HCT116 (cell line): ENCODE measurements around the gene CSK. TPM values are rescaled to one million over a fixed set of nuclear protein-coding genes. Genes with fewer than 3 reads are reported as not detected.

ENCODE experiments used
- ATAC-seq: fragments of 200-7000 bp; cut with Tn5 transposase; 2 replicates; pipeline ENCODE4 v1.9.1; 2020; ENCODE audit warnings: mild to moderate bottlenecking, moderate library complexity
- BruUV-seq: library from RNA; stranded (reverse); fragments of 400-500 nt; replicated peaks from 2 replicates; lab custom pipeline; 2021; lab: Mats Ljungman, UMichigan
- CTCF ChIA-PET: fragments of 300-600 bp; sonication (Branson Sonifier 250); formaldehyde crosslinking; loops from one replicate; lab custom pipeline; 2021; ENCODE audit warnings: antibody characterized with exemption; lab: Charles Lee
- POLR2A ChIA-PET: fragments of 300-600, 350-600 bp; sonication (Branson Sonifier 250); formaldehyde crosslinking; loops from one replicate; lab custom pipeline; 2021; ENCODE audit warnings: antibody characterized with exemption; lab: Charles Lee
- RAD21 ChIA-PET, 2 experiments: fragments of 300-600 bp; sonication (Branson Sonifier 250); formaldehyde crosslinking; loops; one replicate each; lab custom pipeline; 2023; ENCODE audit warnings: low total read pairs in 2 of 2; ENCODE audit not compliant: uncharacterized antibody in 2 of 2, unreplicated experiment in 2 of 2, low non-redundant PET in 1 of 2; lab: Charles Lee
- DNase-seq: peaks from one replicate; pipeline ENCODE4 v3.0.0-alpha.2; 2010; ENCODE audit warnings: low read depth, low spot score
- H2AFZ ChIP-seq: fragments of 200-600 bp; shearing (Covaris generic), sonication (generic); 2 replicates; pipeline ENCODE4 v1.6.1; 2017; ENCODE audit warnings: low read depth, mixed run types, mixed read lengths, antibody characterized with exemption, low read length; ENCODE audit not compliant: poor library complexity, severe bottlenecking
- H3K27ac ChIP-seq: 2 replicates; pipeline ENCODE4 v1.5.1; 2012; ENCODE audit warnings: low read depth, low read length
- H3K27me3 ChIP-seq: fragments of 200-600 bp; sonication (generic); 2 replicates; pipeline ENCODE4 v1.6.1; 2016; ENCODE audit warnings: mixed run types, low read length, mixed read lengths; ENCODE audit not compliant: insufficient read depth
- H3K36me3 ChIP-seq, 2 experiments: fragments of 200-500 bp in 1 of 2; fragments of 200-600 bp in 1 of 2; sonication (Bioruptor generic) in 1 of 2; sonication (generic) in 1 of 2; 2 replicates each; pipeline versions ENCODE4 v1.5.1 to v1.6.1; 2014 to 2016; ENCODE audit warnings: low read length in 2 of 2, inconsistent platforms in 1 of 2, mixed read lengths in 1 of 2, mixed run types in 1 of 2; ENCODE audit not compliant: insufficient read depth in 2 of 2, control insufficient read depth in 1 of 2
- H3K4me1 ChIP-seq, 2 experiments: fragments of 200-600 bp in 1 of 2; sonication (generic) in 1 of 2; 2 replicates each; pipeline versions ENCODE4 v1.5.1 to v1.6.1; 2012 to 2017; ENCODE audit warnings: low read length in 2 of 2, inconsistent platforms in 1 of 2, mild to moderate bottlenecking in 1 of 2, mixed read lengths in 1 of 2, mixed run types in 1 of 2, moderate library complexity in 1 of 2; ENCODE audit not compliant: insufficient read depth in 2 of 2, control insufficient read depth in 1 of 2
- H3K4me2 ChIP-seq: fragments of 200-600 bp; sonication (generic); 2 replicates; pipeline ENCODE4 v1.6.1; 2017; ENCODE audit warnings: mixed run types, low read length, mixed read lengths
- H3K4me3 ChIP-seq, 2 experiments: fragments of 200-600 bp in 1 of 2; sonication (generic) in 1 of 2; replicated peaks in 1 of 2; 2 replicates each; pipeline ENCODE4 v1.5.1; 2011 to 2016; ENCODE audit warnings: low read length in 2 of 2, control low read depth in 1 of 2, low read depth in 1 of 2, mild to moderate bottlenecking in 1 of 2, mixed read lengths in 1 of 2, mixed run types in 1 of 2
- H3K79me2 ChIP-seq: fragments of 200-600 bp; sonication (generic); 2 replicates; pipeline ENCODE4 v1.6.1; 2017; ENCODE audit warnings: mild to moderate bottlenecking, mixed run types, low read length, moderate library complexity, mixed read lengths; ENCODE audit not compliant: insufficient read depth
- H3K9ac ChIP-seq: fragments of 200-600 bp; sonication (generic); 2 replicates; pipeline ENCODE4 v1.6.1; 2016; ENCODE audit warnings: low read length, mixed read lengths
- H3K9me2 ChIP-seq: fragments of 200-600 bp; sonication (generic), shearing (Covaris generic); 2 replicates; pipeline ENCODE4 v1.6.1; 2017; ENCODE audit warnings: mixed run types, mild to moderate bottlenecking, moderate library complexity; ENCODE audit not compliant: insufficient read depth
- H3K9me3 ChIP-seq, 2 experiments: fragments of 200-500 bp in 1 of 2; fragments of 200-600 bp in 1 of 2; sonication (Bioruptor generic) in 1 of 2; sonication (generic) in 1 of 2; 2 replicates each; pipeline ENCODE4 v1.6.1; 2014 to 2017; ENCODE audit warnings: low read length in 2 of 2, mixed read lengths in 2 of 2, inconsistent platforms in 1 of 2, low read depth in 1 of 2, mild to moderate bottlenecking in 1 of 2, mixed run types in 1 of 2, moderate library complexity in 1 of 2; ENCODE audit not compliant: control insufficient read depth in 1 of 2, insufficient read depth in 1 of 2
- H4K20me1 ChIP-seq: fragments of 200-600 bp; sonication (generic), shearing (Covaris generic); 2 replicates; pipeline ENCODE4 v1.6.1; 2017; ENCODE audit warnings: mixed run types, mild to moderate bottlenecking, moderate library complexity; ENCODE audit not compliant: insufficient read depth
- CBX3 ChIP-seq: IDR thresholded peaks from 2 replicates; pipeline ENCODE4 v1.6.1; 2012; ENCODE audit warnings: low read depth
- CEBPB ChIP-seq: IDR thresholded peaks from 2 replicates; pipeline ENCODE4 v1.6.1; 2012; ENCODE audit warnings: low read depth
- ELF1 ChIP-seq: IDR thresholded peaks from 2 replicates; pipeline ENCODE4 v1.6.1; 2012; ENCODE audit warnings: low read depth, borderline replicate concordance
- EZH2phosphoT487 ChIP-seq: fragments of 200-600 bp; IDR thresholded peaks from 2 replicates; pipeline ENCODE4 v1.6.1; 2018; ENCODE audit warnings: antibody characterized with exemption, borderline replicate concordance
- FOSL1 ChIP-seq: IDR thresholded peaks from 2 replicates; pipeline ENCODE4 v1.6.1; 2012; ENCODE audit warnings: low read depth
- RAD21 ChIP-seq: IDR thresholded peaks from 2 replicates; pipeline ENCODE4 v1.6.1; 2012; ENCODE audit warnings: low read depth, mild to moderate bottlenecking
- SIN3A ChIP-seq: IDR thresholded peaks from 2 replicates; pipeline ENCODE4 v1.6.1; 2012; ENCODE audit warnings: low read depth
- SP1 ChIP-seq: IDR thresholded peaks from 2 replicates; pipeline ENCODE4 v1.6.1; 2012; ENCODE audit warnings: low read depth
- intact Hi-C: fragments of 100-400 bp; cut with micrococcal nuclease; formaldehyde crosslinking; loops from 2 replicates; pipeline ENCODE4 v1.10.0; 2022
- total RNA-seq: library from RNA; stranded (reverse); gene quantifications from one replicate; pipeline ENCODE4 v1.2.1, GENCODE V29; 2021; ENCODE audit not compliant: unreplicated experiment
- TF ChIP-seq, protein P1 (sequence below): IDR thresholded peaks from 2 replicates; pipeline ENCODE4 v1.6.1; 2012; ENCODE audit warnings: low read depth

CSK gene
- total RNA-seq, 1 experiment from 2014 or later = 72.2 TPM

DNA sequence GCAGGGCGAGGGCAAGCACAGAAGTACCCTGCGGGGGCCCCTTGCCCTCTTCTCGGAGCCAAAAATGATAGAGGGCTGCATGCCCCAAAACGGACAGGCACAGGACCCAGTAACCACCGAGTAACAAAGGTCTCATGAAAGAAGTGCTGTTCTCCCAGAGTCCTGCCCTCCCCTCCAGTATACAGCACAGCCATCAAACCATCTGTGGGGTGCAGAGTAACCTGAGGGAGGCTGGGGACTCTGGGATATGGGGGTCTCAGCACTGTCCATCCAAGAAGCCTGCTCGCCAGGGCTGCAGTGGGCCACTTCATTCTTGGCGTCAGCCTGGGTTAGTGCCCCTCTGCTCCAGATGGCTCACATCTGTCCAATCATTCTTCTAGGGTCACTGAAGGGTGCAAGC lies 55.0 kb downstream of the CSK start:
- Histone ChIP-seq H3K4me3 (no peak overlapping the region), H3K27me3 (no peaks in the 10 kb centered on the region), H3K9me2 (no peaks in the 10 kb centered on the region), H3K27ac (no peak overlapping the region), H3K9me3 (no peaks in the 10 kb centered on the region), H4K20me1 (no peaks in the 10 kb centered on the region), H3K36me3 (peaks cover 2 to 8% of the 10 kb centered on the region in 2 experiments; a peak in 1 of 4 replicates), H2AFZ (no peak overlapping the region), H3K4me1 (peaks cover 0 to 12% of the 10 kb centered on the region in 2 experiments; a peak in 3 of 4 replicates), H3K79me2 (peaks cover 3% of the 10 kb centered on the region; the same call in 1 of the 2 replicates), H3K4me2 (no peak overlapping the region), H3K9ac (no peak overlapping the region)
- no peak for ATAC-seq
- no peak for DNase-seq
- ChIA-PET CTCF (interaction anchor here (1.5 kb wide), 1 partner anchor 66 kb away, joined by 5 read pairs; no protein-coding TSS in a partner anchor), RAD21 (no interaction called here), POLR2A (no interaction called here)
- no TSS peak for BruUV-seq
- intact Hi-C loops = no loop called here
- no peak for TF ChIP-seq EZH2phosphoT487
- TF ChIP-seq, all 23 proteins: peak for 0

DNA sequence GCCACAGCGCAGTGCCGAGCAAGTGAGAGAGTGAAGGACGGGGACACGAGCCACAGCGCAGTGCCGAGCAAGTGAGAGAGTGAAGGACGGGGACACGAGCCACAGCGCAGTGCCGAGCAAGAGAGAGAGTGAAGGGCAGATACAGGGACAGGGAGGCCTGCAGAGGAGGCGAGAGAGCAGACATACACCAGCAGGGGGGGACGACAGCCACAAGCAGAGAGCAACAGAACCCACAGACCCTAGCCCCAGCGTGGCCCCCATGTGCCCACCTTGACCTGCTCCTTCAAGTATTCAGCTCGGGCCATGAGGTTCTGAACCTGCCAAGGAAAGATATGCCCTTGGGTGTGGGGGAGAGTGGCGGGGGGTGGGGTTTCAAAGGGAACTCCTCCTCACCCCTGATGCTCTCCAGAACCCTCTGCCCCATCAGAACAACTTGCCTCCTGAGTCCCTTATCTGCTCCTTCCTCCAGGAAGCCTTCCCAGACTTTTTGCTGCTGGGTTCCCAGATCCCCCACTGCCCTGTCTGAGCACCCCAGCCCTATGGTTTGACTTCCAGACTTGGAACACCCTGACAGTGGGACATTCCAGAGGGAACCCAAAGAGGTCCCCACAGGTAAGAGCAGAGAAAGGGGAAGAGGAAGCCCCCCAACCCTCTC lies 55.7 kb downstream of the CSK start:
- peaks cover 6% of the 10 kb centered on the region; the same call in 1 of the 2 replicates for H3K79me2 ChIP-seq
- no peak for ATAC-seq
- BruUV-seq = no TSS peak
- no peaks in the 10 kb centered on the region for H3K9me2 ChIP-seq
- no peak overlapping the region for H3K27ac ChIP-seq
- no peak overlapping the region for H3K4me2 ChIP-seq
- TF ChIP-seq CEBPB = no peak
- no peak for TF ChIP-seq CBX3
- TF ChIP-seq SP1 = no peak
- no peak for TF ChIP-seq SIN3A
- TF ChIP-seq ELF1 = no peak
- TF ChIP-seq FOSL1 = no peak
- TF ChIP-seq RAD21 = no peak
- no peak for TF ChIP-seq EZH2phosphoT487
- TF ChIP-seq, protein P1, sequence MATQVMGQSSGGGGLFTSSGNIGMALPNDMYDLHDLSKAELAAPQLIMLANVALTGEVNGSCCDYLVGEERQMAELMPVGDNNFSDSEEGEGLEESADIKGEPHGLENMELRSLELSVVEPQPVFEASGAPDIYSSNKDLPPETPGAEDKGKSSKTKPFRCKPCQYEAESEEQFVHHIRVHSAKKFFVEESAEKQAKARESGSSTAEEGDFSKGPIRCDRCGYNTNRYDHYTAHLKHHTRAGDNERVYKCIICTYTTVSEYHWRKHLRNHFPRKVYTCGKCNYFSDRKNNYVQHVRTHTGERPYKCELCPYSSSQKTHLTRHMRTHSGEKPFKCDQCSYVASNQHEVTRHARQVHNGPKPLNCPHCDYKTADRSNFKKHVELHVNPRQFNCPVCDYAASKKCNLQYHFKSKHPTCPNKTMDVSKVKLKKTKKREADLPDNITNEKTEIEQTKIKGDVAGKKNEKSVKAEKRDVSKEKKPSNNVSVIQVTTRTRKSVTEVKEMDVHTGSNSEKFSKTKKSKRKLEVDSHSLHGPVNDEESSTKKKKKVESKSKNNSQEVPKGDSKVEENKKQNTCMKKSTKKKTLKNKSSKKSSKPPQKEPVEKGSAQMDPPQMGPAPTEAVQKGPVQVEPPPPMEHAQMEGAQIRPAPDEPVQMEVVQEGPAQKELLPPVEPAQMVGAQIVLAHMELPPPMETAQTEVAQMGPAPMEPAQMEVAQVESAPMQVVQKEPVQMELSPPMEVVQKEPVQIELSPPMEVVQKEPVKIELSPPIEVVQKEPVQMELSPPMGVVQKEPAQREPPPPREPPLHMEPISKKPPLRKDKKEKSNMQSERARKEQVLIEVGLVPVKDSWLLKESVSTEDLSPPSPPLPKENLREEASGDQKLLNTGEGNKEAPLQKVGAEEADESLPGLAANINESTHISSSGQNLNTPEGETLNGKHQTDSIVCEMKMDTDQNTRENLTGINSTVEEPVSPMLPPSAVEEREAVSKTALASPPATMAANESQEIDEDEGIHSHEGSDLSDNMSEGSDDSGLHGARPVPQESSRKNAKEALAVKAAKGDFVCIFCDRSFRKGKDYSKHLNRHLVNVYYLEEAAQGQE = no peak
- no peaks in the 10 kb centered on the region for H3K9me3 ChIP-seq
- H3K9ac ChIP-seq = no peak overlapping the region
- H3K4me1 ChIP-seq = peaks cover 3 to 17% of the 10 kb centered on the region in 2 experiments; a peak in 3 of 4 replicates
- intact Hi-C loops = no loop called here
- ChIA-PET CTCF (no interaction called here), RAD21 (no interaction called here), POLR2A (no interaction called here)
- H3K27me3 ChIP-seq = no peaks in the 10 kb centered on the region
- H3K36me3 ChIP-seq = peaks cover 2 to 8% of the 10 kb centered on the region in 2 experiments; a peak in 1 of 4 replicates
- H2AFZ ChIP-seq = no peak overlapping the region
- H3K4me3 ChIP-seq = no peak overlapping the region
- DNase-seq = no peak
- H4K20me1 ChIP-seq = no peaks in the 10 kb centered on the region
